WTC11 (cell line): Measurements from ENCODE around the gene ELAVL1.

ENCODE experiments used
- CBFB ChIP-seq: sonication (generic); formaldehyde crosslinking; IDR thresholded peaks from 2 replicates; pipeline ENCODE4 v1.8.1; 2022; ENCODE audit warnings: mild to moderate bottlenecking, low read depth, missing genetic modification reagents
- CTCF ChIP-seq: fragments of 200-600 bp; IDR thresholded peaks from 2 replicates; pipeline ENCODE4 v1.8.0; 2022; ENCODE audit warnings: antibody characterized with exemption
- ETV6 ChIP-seq: sonication (generic); formaldehyde crosslinking; IDR thresholded peaks from 2 replicates; pipeline ENCODE4 v1.8.1; 2022; ENCODE audit warnings: mild to moderate bottlenecking, missing genetic modification reagents
- NR3C1 ChIP-seq: sonication (generic); formaldehyde crosslinking; conservative IDR thresholded peaks from 2 replicates; pipeline ENCODE4 v1.8.1; 2023; ENCODE audit warnings: low read depth, mild to moderate bottlenecking, missing genetic modification reagents
- SP1 ChIP-seq: sonication (generic); formaldehyde crosslinking; conservative IDR thresholded peaks from 2 replicates; pipeline ENCODE4 v1.8.1; 2022; ENCODE audit warnings: missing genetic modification reagents
- TP53 ChIP-seq: sonication (generic); formaldehyde crosslinking; IDR thresholded peaks from 2 replicates; pipeline ENCODE4 v1.8.1; 2023; ENCODE audit warnings: mild to moderate bottlenecking, missing genetic modification reagents

- TF ChIP-seq SP1 (CRISPR knock-in tag) (no peak), NR3C1 (CRISPR knock-in tag) (no peak), CBFB (CRISPR knock-in tag) (no peak), ETV6 (CRISPR knock-in tag) (no peak), TP53 (CRISPR knock-in tag) (no peak), CTCF (no peak)
These were observed 91.8 kb downstream of the ELAVL1 start for GRCh38 chr19:7913652-7914051.
